BLaER1 treated with 17β-estradiol and CSF1 and Interleukin-3, amounts not matched to agents 10 nM and 100 nM (cell line): Measurements from ENCODE around the gene COL23A1.

Source experiments
- H3K27ac ChIP-seq, 11 experiments: shearing (Covaris generic); formaldehyde crosslinking; 2 replicates each; pipeline ENCODE4 v1.8.1; 2022
- H3K27me3 ChIP-seq, 11 experiments: shearing (Covaris generic); formaldehyde crosslinking; 2 replicates each; pipeline ENCODE4 v1.8.1; 2022
- H3K36me3 ChIP-seq, 11 experiments: shearing (Covaris generic); formaldehyde crosslinking; 2 replicates each; pipeline ENCODE4 v1.8.1; 2022
- H3K4me1 ChIP-seq, 10 experiments: shearing (Covaris generic); formaldehyde crosslinking; 2 replicates each; pipeline ENCODE4 v1.8.1; 2022
- H3K4me2 ChIP-seq, 11 experiments: shearing (Covaris generic); formaldehyde crosslinking; 2 replicates each; pipeline ENCODE4 v1.8.1; 2022
- H3K4me3 ChIP-seq, 10 experiments: shearing (Covaris generic); formaldehyde crosslinking; 2 replicates each; pipeline ENCODE4 v1.8.1; 2022
- H3K9ac ChIP-seq, 11 experiments: shearing (Covaris generic); formaldehyde crosslinking; 2 replicates each; pipeline ENCODE4 v1.8.1; 2022
- H3K9me3 ChIP-seq, 11 experiments: shearing (Covaris generic); formaldehyde crosslinking; replicated peaks in 1 of 11; 2 replicates each; pipeline ENCODE4 v1.8.1; 2022
- H4K20me1 ChIP-seq, 11 experiments: shearing (Covaris generic); formaldehyde crosslinking; 2 replicates each; pipeline ENCODE4 v1.8.1; 2022
- Cebpa-rat ChIP-seq, 11 experiments: shearing (Covaris generic); IDR thresholded peaks; 2 replicates each; pipeline ENCODE4 v1.8.1; 2022

The COL23A1 gene

DNA sequence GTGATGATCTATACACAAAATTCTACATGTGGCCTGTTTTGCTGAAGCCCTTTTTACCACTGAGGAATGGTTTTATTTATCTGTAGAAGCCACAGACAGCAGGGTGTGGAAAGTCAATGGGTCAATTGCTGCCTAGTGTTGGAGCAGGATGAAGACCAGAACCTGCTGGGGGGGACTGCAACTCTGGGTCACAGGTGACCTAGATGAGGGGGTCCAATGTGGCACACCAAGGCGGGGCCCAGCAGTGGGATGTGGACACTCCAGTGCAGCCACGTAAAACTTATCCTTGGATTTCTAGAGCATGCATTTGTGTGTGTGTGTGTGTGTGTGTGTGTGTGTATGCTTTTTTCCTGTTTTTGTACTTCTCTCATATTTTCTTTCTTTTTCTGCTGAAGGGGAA, 210.1 kb downstream of the COL23A1 start:
- no peaks in the 10 kb centered on the region for H3K9me3 ChIP-seq
- peak overlapping the region in 3 of 11 experiments; percentile 12 to 93 (median 86); a peak in 4 of 22 replicates for H3K4me2 ChIP-seq
- peaks cover 50 to 73% (median 63%) of the 10 kb centered on the region in 10 experiments for H3K4me1 ChIP-seq
- no peak overlapping the region for H3K27ac ChIP-seq
- H3K27me3 ChIP-seq = peaks cover 0 to 13% (median 0%) of the 10 kb centered on the region in 11 experiments; a peak in 2 of 22 replicates
- no peaks in the 10 kb centered on the region for H3K36me3 ChIP-seq
- H3K4me3 ChIP-seq = no peak overlapping the region
- peaks cover 0 to 20% (median 0%) of the 10 kb centered on the region in 11 experiments; a peak in 3 of 22 replicates for H4K20me1 ChIP-seq
- TF ChIP-seq Cebpa-rat (IDR thresholded peaks at IDR 0.05) = no peak
- no peak overlapping the region for H3K9ac ChIP-seq

DNA sequence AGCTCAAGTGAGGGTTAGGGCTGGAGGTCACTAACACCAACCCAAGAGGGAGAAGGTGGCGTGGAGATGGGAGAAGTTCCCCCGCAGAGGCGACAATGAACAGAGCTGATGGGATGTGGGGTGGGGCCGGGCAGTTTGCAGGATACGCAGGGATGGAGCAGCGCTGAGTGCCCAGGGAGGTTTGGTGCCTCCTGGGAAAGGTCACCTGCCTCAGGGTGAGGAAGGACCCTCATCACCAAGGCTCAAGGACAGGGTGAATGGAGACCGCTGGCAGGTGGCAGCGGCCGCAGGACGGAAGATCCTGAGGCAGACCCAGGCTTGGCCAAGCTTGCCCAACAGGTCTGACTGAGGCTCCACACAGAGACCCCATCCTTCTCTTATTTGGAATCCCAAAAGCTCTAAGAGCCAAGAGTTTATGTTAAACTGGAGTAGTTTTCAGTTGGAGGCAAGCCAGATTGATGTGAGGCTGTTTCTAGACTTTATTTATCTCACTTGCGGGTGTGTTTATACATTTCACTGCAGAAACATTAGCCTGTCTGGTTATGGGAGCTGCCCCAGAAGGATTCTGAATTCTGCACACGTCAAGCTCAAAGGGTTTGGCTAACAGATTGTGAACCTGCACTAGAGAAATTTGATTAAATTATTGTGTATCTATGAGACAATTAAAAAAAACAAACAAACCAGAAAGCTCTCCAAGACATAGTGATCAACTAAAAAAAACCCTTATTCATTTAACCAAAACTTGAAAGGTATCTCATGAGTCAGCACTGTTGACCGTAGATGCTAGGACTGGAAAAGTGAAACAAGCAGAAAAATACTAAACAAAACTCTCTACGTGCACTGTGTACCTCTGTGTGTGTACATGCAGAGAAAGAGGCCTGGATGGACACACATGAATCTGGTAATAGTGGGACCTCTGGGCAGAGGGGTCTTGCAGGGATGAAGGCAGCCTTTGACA, 211.4 kb downstream of the COL23A1 start:
- H3K27me3 ChIP-seq = peaks cover 0 to 5% (median 0%) of the 10 kb centered on the region in 11 experiments; a peak in 1 of 22 replicates
- H3K4me3 ChIP-seq = no peak overlapping the region
- peaks cover 46 to 68% (median 59%) of the 10 kb centered on the region in 10 experiments for H3K4me1 ChIP-seq
- TF ChIP-seq Cebpa-rat (IDR thresholded peaks at IDR 0.05) = no peak
- H3K27ac ChIP-seq = no peak overlapping the region
- peaks cover 0 to 16% (median 0%) of the 10 kb centered on the region in 11 experiments; a peak in 3 of 22 replicates for H4K20me1 ChIP-seq
- H3K4me2 ChIP-seq = no peak overlapping the region
- H3K9me3 ChIP-seq = no peaks in the 10 kb centered on the region
- H3K36me3 ChIP-seq = no peaks in the 10 kb centered on the region
- no peak overlapping the region for H3K9ac ChIP-seq

DNA sequence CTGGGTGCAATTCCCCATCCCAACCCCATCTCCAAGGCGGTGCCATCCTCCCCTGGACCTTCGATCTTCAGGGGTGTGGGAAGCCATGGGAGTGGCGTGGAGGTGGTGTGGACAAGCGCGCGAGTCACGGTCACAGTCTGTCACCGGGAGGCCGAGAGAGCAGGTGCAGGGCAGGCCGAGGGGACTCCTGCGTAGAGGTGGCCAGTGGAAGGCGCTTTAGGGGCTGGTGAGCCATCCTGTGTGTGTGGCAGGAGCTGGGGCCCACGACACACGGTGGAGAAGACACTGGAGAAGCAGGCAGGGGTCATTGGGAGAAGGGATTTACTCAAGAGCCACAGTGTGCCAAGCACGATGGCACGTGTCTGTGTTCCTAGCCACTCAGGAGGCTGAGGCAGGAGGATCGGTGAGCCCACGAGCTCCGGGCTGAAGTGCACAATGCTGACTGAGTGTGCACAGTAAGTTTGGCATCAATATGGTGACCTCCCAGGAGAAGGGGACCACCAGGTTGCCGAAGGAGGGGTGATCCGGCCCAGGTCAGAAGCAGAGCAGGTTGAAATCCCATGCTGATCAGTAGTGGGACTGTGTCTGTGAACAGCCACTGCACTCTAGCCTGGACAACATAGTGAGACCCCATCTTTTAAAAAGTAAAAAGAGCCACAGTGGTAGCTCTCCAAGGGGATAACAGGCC, 212.5 kb downstream of the COL23A1 start:
- Histone ChIP-seq H3K4me2 (peak overlapping the region; percentile 56 to 72 (median 64); a peak in 21 of 22 replicates), H3K27ac (no peak overlapping the region), H3K27me3 (0 out of 22 replicates have a peak, but pooled peaks cover 0 to 5% (median 0%) of the 10 kb centered on the region in 11 experiments), H3K4me1 (peaks cover 39 to 60% (median 50%) of the 10 kb centered on the region in 10 experiments), H3K9me3 (no peaks in the 10 kb centered on the region), H3K4me3 (no peak overlapping the region), H3K36me3 (no peaks in the 10 kb centered on the region), H4K20me1 (peaks cover 0 to 8% (median 0%) of the 10 kb centered on the region in 11 experiments; a peak in 3 of 22 replicates), H3K9ac (no peak overlapping the region)
- TF ChIP-seq Cebpa-rat (IDR thresholded peaks at IDR 0.05) = no peak

DNA sequence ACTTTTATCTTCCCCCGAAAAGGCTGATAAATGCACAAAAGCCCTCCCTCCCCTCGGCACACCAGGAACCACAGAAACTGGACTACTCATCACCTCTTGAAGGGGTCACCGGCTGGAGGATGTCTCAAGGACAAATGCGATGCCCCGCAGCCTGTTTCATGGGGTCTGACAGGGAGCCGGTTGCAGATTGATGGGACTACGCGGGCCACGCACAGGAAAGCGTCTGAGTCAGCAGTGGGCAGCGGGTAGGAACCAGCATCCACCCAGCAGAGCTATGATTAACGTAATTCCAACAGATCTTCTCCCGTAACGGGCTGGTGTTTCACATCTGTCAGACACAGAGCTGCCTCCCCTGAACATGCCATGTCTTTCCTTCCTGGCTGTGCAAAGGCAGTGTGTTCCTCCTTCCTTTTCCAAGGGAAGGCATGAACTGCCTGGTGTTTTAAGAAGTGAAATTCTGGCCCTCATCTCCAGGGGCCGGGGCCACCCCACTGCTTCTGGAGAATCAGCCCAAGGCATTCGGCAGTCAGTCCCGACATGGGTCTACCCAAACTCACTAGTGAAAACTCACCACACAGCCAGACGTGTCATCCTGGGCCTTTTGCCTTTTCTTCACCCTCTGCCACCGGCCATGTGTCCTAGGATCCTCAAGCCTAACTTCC, 213.1 kb downstream of the COL23A1 start:
- H3K9me3 ChIP-seq = no peaks in the 10 kb centered on the region
- H4K20me1 ChIP-seq = peaks cover 0 to 7% (median 0%) of the 10 kb centered on the region in 11 experiments; a peak in 2 of 22 replicates
- H3K27me3 ChIP-seq = 0 out of 22 replicates have a peak, but pooled peaks cover 0 to 5% (median 0%) of the 10 kb centered on the region in 11 experiments
- no peaks in the 10 kb centered on the region for H3K36me3 ChIP-seq
- peaks cover 34 to 56% (median 47%) of the 10 kb centered on the region in 10 experiments for H3K4me1 ChIP-seq
- TF ChIP-seq Cebpa-rat (IDR thresholded peaks at IDR 0.05) = no peak
- H3K4me3 ChIP-seq = no peak overlapping the region
- no peak overlapping the region for H3K27ac ChIP-seq
- H3K4me2 ChIP-seq = peak overlapping the region; percentile 56 to 72 (median 64)
- no peak overlapping the region for H3K9ac ChIP-seq

DNA sequence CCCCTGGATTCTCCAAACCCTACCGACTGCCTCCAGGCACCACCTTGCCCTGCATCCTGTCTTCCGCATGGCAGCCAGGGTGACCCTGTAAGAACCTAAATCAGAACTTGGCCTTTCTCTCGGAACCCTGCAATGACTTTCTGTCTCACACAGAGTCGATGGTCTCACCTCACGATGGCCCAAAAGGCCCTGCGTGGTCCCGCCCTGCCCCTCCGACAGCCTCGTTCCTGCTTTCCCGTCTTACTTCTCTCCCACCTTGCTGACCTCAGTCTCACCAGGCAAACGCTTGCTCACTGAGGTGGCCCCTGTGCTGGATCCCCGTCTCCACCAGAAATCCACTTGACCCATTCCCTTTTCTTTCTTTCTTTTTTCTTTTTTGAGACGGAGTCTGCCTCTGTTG, 214.8 kb downstream of the COL23A1 start:
- H3K27me3 ChIP-seq = 0 out of 22 replicates have a peak, but pooled peaks cover 0 to 5% (median 0%) of the 10 kb centered on the region in 11 experiments
- peaks cover 26 to 49% (median 39%) of the 10 kb centered on the region in 10 experiments for H3K4me1 ChIP-seq
- no peak overlapping the region for H3K4me3 ChIP-seq
- H3K36me3 ChIP-seq = 0 out of 22 replicates have a peak, but pooled peaks cover 0 to 2% (median 0%) of the 10 kb centered on the region in 11 experiments
- peak overlapping the region in 6 of 11 experiments; percentile 56 to 72 (median 66); a peak in 5 of 22 replicates for H3K4me2 ChIP-seq
- no peak for TF ChIP-seq Cebpa-rat (IDR thresholded peaks at IDR 0.05)
- no peaks in the 10 kb centered on the region for H4K20me1 ChIP-seq
- no peak overlapping the region for H3K27ac ChIP-seq
- H3K9ac ChIP-seq = no peak overlapping the region
- H3K9me3 ChIP-seq = peaks cover under 1 to 4% (median 2%) of the 10 kb centered on the region in 11 experiments; a peak in 12 of 22 replicates

DNA sequence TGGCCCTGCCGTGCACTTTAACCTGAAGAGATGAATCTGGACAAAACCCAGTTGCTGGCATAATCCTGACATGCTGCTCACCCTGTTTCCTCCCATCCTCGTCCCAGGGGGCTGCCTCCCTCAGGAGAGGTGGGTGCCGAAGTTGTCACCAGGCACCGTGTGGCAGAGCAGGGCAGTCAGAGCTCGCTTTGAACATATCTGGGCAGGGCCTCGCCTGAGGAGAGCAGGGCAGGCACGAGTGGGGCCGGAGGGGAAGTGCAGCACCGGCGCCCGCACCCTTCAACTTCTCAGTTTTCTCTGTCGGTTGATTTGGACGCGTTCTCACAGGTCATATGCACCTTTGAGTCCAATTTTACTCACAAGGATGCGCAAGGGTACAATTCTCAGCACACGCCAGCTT, 216.5 kb downstream of the COL23A1 start:
- TF ChIP-seq Cebpa-rat (IDR thresholded peaks at IDR 0.05) = no peak
- H3K9ac ChIP-seq = no peak overlapping the region
- no peak overlapping the region for H3K4me3 ChIP-seq
- no peak overlapping the region for H3K27ac ChIP-seq
- peak overlapping the region in 4 of 11 experiments; percentile 5 to 18 (median 14); a peak in 3 of 22 replicates for H3K4me2 ChIP-seq
- H3K27me3 ChIP-seq = 0 out of 22 replicates have a peak, but pooled peaks cover 0 to 5% (median 0%) of the 10 kb centered on the region in 11 experiments
- H3K9me3 ChIP-seq = peaks cover 17 to 21% (median 18%) of the 10 kb centered on the region in 11 experiments
- H4K20me1 ChIP-seq = no peaks in the 10 kb centered on the region
- H3K36me3 ChIP-seq = peaks cover 0 to 10% (median 0%) of the 10 kb centered on the region in 11 experiments; a peak in 5 of 22 replicates
- H3K4me1 ChIP-seq = peaks cover 23 to 47% (median 39%) of the 10 kb centered on the region in 10 experiments

DNA sequence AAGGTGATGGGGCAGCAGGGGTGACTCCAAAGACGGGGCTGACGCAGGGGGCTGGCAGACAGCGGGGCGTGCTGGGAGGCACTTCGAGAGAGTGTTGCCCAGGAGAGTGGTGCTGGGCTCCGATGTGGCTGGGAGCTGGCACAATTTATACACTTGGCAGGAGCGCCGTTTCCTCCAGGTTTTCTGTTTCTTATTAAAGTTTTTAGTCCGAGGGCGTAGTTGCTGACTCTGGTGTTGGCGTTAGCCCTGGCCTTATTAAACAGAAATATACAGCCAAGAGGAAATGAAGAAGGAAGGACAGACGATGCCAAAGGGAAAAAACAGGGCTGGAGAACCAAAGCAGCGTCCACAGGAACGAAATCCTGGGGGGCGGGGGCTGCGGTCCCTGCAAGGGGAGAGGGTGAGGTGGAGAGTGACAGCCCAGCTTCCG, 218.0 kb downstream of the COL23A1 start:
- H3K4me3 ChIP-seq = no peak overlapping the region
- no peak overlapping the region for H3K27ac ChIP-seq
- 0 out of 22 replicates have a peak, but pooled peaks cover 0 to 5% (median 0%) of the 10 kb centered on the region in 11 experiments for H3K27me3 ChIP-seq
- TF ChIP-seq Cebpa-rat (IDR thresholded peaks at IDR 0.05) = no peak
- H3K4me2 ChIP-seq = peak overlapping the region in 10 of 11 experiments; percentile 28 to 61 (median 50); a peak in 16 of 22 replicates
- H3K9ac ChIP-seq = 0 out of 22 replicates have a peak overlapping the region, but pooled peaks of 1 of the 11 experiments have one; percentile 2
- H4K20me1 ChIP-seq = no peaks in the 10 kb centered on the region
- H3K36me3 ChIP-seq = peaks cover 0 to 10% (median 0%) of the 10 kb centered on the region in 11 experiments; a peak in 5 of 22 replicates
- peaks cover 19 to 26% (median 21%) of the 10 kb centered on the region in 11 experiments for H3K9me3 ChIP-seq
- H3K4me1 ChIP-seq = peaks cover 18 to 54% (median 49%) of the 10 kb centered on the region in 10 experiments
